Nephron (organoid): ENCODE measurements around the gene KDM3B.
"Not testable (repeated sequence)": the region's sequence is repeated elsewhere in the genome, so short reads cannot be mapped to it uniquely, and the experiment has no call there.

Experiments
- H3K27ac Mint-ChIP-seq, 3 experiments: 2 replicates each; pipeline ENCODE4 v1.8.0; 2020; ENCODE audit warnings: mixed read lengths in 3 of 3, mild to moderate bottlenecking in 2 of 3, moderate library complexity in 1 of 3
- H3K27me3 Mint-ChIP-seq: 2 replicates; pipeline ENCODE4 v1.8.0; 2021; ENCODE audit warnings: low read depth, mild to moderate bottlenecking, moderate library complexity, mixed read lengths
- H3K36me3 Mint-ChIP-seq: 2 replicates; pipeline ENCODE4 v1.8.0; 2020; ENCODE audit warnings: low read depth, mixed read lengths
- H3K4me1 Mint-ChIP-seq: 2 replicates; pipeline ENCODE4 v1.8.0; 2020; ENCODE audit warnings: mixed read lengths
- H3K4me3 Mint-ChIP-seq, 3 experiments: 2 replicates each; pipeline ENCODE4 v1.8.0; 2020; ENCODE audit warnings: mild to moderate bottlenecking in 3 of 3, mixed read lengths in 3 of 3, moderate library complexity in 2 of 3
- H3K9me3 Mint-ChIP-seq: 2 replicates; pipeline ENCODE4 v1.8.0; 2020; ENCODE audit warnings: mixed read lengths
- TF ChIP-seq, protein P1 (sequence below), 3 experiments: fragments of 200-600 bp; sonication (generic); IDR thresholded peaks; one replicate each; pipeline ENCODE4 v1.5.0; 2021; ENCODE audit warnings: antibody characterized with exemption in 3 of 3; ENCODE audit not compliant: unreplicated experiment in 3 of 3

Gene KDM3B

DNA sequence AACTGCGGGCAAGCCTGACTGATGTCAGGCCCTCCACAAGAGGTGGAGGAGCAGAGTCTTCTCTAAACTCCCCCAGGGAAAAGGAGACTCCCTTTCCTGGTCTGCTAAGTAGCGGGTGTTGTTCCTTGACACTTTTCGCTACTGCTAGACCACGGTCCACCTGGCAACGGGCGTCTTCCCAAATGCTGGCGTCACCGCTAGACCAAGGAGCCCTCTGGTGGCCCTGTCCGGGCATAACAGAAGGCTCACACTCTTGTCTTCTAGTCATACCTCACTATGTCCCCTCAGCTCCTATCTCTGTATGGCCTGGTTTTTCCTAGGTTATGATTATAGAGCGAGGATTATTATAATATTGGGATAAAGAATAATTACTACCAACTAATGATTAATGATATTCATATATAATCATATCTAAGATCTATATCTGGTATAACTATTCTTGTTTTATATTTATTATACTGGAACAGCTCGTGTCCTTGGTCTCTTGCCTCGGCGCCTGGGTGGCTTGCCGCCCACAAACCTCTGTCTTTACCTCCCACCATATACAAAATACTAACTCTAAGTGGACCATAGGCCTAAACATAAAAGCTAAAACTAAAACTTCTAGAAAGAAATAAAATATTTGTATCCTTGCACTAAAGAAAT is 58.6 kb downstream of the KDM3B start:
- H3K27me3 Mint-ChIP-seq, H3K4me3 Mint-ChIP-seq: not testable (repeated sequence)

DNA sequence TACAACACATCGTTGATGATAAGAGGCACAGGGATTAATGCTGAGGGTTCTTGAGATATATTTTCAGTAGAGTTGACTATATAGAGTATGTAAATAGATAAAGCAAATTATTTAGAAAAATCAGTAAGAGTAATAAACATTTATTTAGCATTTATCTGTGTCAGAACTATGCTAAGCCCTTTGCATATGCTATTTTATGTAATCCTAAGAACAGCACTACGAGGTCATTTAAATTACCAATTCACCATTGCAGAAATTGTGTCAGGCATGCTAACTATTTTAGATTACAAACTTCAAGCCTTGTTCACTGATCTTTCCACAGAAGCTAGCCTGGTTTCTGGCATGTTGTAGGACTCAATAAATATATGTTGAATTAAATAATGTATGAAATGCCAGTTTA is 66.0 kb downstream of the KDM3B start:
- H3K36me3 Mint-ChIP-seq: peaks cover 75% of the 10 kb centered on the region

More for the DNA sequence above, 58.6 kb downstream of the KDM3B start:
- H3K36me3 Mint-ChIP-seq: peaks cover 80% of the 10 kb centered on the region
- not testable (repeated sequence) for H3K4me1 Mint-ChIP-seq, H3K27ac Mint-ChIP-seq, H3K9me3 Mint-ChIP-seq
- TF ChIP-seq, protein P1, sequence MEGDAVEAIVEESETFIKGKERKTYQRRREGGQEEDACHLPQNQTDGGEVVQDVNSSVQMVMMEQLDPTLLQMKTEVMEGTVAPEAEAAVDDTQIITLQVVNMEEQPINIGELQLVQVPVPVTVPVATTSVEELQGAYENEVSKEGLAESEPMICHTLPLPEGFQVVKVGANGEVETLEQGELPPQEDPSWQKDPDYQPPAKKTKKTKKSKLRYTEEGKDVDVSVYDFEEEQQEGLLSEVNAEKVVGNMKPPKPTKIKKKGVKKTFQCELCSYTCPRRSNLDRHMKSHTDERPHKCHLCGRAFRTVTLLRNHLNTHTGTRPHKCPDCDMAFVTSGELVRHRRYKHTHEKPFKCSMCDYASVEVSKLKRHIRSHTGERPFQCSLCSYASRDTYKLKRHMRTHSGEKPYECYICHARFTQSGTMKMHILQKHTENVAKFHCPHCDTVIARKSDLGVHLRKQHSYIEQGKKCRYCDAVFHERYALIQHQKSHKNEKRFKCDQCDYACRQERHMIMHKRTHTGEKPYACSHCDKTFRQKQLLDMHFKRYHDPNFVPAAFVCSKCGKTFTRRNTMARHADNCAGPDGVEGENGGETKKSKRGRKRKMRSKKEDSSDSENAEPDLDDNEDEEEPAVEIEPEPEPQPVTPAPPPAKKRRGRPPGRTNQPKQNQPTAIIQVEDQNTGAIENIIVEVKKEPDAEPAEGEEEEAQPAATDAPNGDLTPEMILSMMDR (IDR thresholded peaks at IDR 0.05; ENCODE audit: unreplicated experiment in 3 of 3): peak; percentile 42 to 46 (median 43)

DNA sequence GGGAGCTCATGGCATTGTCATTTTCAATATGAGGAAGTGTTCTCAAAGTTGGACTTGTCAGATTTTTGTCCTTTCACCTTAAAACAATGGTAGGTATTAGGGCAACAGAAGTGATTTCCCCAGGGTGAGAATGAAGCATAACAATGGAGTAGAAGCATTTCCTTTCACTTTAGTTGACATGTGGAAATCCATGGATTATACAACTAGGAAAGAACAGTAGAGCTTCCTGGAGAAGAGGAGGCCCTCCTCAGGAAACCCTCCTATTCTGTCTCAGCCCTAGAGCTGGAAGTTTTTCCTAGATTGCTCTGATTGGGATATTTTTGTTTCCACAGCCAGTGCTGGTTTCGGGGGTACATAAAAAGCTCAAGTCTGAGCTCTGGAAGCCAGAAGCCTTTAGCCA is 72.6 kb downstream of the KDM3B start:
- no peaks in the 10 kb centered on the region for H3K27me3 Mint-ChIP-seq
- no peak overlapping the region for H3K27ac Mint-ChIP-seq
- TF ChIP-seq, protein P1 (IDR thresholded peaks at IDR 0.05; ENCODE audit: unreplicated experiment in 3 of 3): no peak
- no peaks in the 10 kb centered on the region for H3K9me3 Mint-ChIP-seq
- H3K4me3 Mint-ChIP-seq: no peak overlapping the region
- peaks cover 79% of the 10 kb centered on the region for H3K36me3 Mint-ChIP-seq
- no peaks in the 10 kb centered on the region for H3K4me1 Mint-ChIP-seq

More for the DNA sequence above, 66.0 kb downstream of the KDM3B start:
- Mint-ChIP-seq H3K9me3 (no peaks in the 10 kb centered on the region), H3K4me3 (no peak overlapping the region), H3K4me1 (no peaks in the 10 kb centered on the region), H3K27me3 (no peaks in the 10 kb centered on the region), H3K27ac (no peak overlapping the region)
- TF ChIP-seq, protein P1 (IDR thresholded peaks at IDR 0.05; ENCODE audit: unreplicated experiment in 3 of 3): no peak

DNA sequence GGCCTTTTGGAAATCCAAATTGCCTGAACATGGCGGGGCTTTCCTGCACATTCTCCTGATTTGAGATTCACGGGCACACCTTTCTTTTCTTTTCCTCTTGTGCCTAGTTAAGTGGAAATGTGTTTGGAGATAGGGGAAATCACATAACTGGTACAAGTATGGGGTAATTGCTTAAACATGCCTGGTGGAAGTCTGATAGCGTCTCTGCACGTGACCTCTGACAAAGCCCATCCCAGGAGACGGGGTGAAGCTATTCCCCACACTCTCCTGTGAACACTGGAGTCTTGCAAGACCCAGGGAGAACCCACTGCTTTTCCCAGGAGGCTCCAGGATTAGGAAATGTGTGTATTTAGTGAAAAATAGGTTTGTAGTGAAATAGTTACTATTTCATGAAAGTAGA is 83.5 kb downstream of the KDM3B start:
- Mint-ChIP-seq H3K27ac (no peak overlapping the region), H3K27me3 (peaks cover 5% of the 10 kb centered on the region), H3K4me3 (no peak overlapping the region), H3K36me3 (peaks cover 51% of the 10 kb centered on the region), H3K4me1 (peaks cover 25% of the 10 kb centered on the region), H3K9me3 (no peaks in the 10 kb centered on the region)
- TF ChIP-seq, protein P1 (IDR thresholded peaks at IDR 0.05; ENCODE audit: unreplicated experiment in 3 of 3): no peak

DNA sequence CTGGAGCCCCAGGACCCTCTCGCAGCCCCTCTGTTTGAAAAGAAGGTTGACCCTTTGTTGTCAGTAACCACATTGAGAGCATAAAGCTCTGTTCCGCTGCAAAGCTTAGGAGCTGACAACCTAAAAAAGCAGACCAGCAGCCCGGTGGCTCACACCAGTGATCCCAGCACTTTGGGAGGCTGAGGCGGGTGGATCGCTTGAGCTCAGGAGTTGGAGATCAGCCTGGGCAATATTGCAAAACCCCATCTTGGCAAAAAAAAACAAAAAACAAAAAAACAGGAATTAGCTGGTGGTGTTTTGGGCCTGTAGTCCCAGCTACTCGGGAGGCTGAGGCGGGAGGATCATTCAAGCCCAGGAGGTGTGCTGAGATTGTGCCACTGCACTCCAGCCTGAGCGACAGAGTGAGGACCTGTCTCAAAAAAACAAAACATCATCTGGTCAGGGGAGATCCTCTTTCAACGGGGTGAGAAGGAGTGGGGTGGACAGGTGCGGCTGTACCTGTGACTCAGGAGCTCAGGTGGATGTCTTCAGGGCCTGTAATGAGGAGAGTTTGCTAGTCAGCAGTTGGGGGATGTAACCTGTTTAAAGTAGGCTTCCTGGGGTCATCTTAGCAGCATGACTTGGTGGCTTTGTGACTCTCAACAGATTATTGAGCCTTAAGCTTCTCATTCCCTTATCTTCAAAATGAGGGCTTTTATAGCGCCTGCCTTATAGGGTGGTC is 85.7 kb downstream of the KDM3B start:
- TF ChIP-seq, protein P1 (IDR thresholded peaks at IDR 0.05; ENCODE audit: unreplicated experiment in 3 of 3): no peak
- Mint-ChIP-seq H3K27ac (peak overlapping the region in 2 of 3 experiments; percentile 70 to 82), H3K36me3 (peaks cover 32% of the 10 kb centered on the region), H3K4me3 (peak overlapping the region; percentile 87 to 93 (median 91)), H3K27me3 (peaks cover 5% of the 10 kb centered on the region), H3K9me3 (no peaks in the 10 kb centered on the region), H3K4me1 (peaks cover 25% of the 10 kb centered on the region)
